NCI-H146 treated with DMSO at 0.1 percent for 48 hours (cell line): ENCODE data around the gene HTRA3.

ENCODE experiments used
- DNase-seq: peaks from one replicate; lab custom pipeline; 2025; ENCODE audit not compliant: unreplicated experiment; lab: John Stamatoyannopoulos, UW

HTRA3 gene

DNA sequence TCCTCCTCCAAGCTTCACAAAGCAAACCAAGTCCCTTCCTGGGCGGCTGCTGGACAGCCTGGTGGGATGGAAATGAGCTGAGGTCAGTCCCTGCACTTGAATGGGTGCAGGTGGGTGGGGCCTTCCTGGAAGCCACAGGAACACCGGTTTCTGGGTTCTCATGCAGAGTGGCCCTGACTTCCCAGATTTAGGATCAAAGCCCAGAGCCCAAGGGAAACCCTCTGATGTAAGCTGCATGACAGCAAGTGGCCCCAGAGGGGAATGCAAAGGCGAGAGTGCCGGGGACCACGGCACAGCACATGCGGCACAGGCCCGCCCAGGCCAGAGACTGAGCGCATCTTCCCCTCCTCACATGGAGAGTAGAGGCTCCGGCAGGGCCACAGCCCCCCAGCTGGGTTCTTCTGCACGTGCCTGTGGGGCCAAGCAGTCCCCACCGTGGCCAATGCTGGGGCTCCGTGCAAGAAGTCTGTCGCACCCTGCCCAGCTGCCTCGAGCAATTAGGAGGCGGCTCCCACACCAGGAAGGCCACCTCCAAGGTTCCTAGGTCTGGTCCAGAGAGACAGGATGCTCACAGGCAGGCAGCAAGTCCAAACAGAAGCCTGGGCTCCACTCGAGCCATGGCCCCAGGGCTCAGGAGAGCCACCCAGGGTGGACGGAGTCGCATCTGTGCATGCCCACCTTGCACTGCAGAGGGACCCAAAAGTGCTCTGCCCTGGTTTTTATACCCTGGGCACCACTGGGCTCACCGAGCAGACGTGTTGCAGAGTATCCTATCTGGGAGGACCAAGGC, 83.0 kb downstream of the HTRA3 start:
- DNase-seq = no peak

DNA sequence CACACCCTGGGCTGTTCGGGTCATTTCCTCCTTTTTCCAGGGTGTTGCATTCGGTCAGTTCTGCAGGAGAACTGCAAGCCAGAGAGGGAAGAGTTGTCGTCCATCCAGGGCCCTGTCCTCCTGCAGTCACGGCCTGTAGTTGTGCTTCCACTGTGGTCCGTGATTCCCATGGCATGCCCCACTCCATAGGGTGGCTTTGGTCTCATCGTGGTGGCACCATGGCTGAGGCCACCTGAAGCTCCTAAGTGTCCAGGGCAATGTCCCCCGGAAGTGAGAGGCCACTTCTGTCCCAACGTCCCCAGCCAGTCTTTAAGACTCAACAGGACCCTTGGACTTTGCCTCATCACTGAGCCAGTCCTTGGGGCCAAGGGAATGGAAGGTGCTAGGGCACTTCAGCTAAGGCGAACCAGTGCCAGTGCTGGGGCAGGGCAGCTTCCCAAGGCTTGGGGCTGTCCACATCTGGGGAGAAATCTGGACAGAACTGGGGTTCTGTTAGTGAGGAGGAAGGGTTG, 83.7 kb downstream of the HTRA3 start:
- no peak for DNase-seq

DNA sequence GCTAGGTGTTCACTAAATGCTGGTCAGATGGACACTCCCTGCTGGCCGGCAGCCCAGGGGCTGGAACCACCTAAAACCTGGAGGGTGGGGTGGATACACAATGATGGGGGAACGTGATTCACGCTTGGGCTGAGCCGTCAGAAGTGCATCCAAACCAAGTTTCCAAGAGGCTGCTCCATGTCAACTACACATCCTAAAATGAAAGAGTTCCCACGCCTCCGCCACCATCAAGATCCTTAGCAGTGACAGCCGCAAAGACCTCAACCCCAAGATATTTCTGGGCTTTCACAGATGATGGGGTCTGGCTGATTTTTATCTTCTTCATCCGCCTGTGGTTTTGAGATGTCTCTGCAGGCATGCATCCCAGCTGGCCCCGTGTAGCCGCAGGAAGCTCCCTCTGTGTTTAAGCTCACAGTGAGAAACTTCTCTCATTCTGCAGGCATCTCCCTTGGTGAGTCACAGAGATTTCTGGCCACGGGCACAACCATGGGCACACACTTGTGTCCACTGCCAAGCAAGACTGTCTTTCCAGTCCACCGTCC, 84.4 kb downstream of the HTRA3 start:
- no peak for DNase-seq

DNA sequence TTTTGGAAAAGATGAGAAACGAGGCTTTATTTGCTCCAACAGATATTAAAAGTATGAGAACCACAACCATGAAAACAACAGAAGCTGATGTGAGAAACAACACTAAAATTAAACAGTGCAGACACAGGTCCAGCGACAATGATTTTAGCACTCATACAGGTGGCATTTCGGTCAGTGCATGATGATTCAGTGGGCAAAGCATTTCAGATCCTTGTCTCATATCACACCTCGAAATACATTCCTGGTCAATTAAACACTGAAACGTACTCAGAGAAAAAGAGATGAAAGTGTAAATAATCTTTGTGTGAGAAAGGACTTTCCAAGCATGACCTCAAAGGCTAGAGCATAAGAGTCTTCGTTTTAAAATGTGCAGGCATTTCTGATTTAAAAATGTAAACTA, 85.8 kb downstream of the HTRA3 start:
- no peak for DNase-seq

DNA sequence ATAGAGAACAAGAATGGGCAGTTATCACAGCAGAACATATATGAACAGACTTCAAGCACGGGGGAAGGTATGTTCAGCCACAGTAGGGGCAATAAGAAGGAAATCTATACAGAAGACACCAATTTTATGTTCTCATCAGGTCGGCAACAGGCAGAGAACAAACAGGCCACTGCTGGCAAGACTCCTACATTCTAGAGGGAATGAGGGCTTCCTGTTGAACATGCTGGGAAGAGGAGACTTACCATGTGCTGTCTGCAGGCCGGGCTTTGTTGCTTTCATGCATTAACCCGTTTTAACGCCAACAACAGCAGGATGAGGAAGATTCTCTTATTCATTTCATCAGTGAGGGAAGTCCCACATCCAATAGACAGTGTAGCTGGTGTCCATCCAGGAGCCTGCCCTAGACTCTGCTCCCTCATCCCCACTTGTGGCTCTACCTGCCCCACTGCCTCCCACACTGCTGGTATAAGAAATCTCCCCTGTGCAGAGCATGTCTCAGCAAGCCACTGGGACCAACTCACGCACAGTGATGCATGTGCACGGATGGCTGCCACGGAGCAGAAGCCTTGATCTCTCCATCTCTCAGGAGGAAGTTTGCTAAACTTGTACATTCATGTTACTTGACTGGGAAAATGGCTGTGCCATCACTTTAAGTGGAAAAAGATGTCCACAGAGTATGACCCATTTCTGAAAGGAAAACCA, 86.5 kb downstream of the HTRA3 start:
- no peak for DNase-seq
